ENCODE results near the gene QKI.
"Not testable (repeated sequence)": the region's sequence is repeated elsewhere in the genome, so short reads cannot be mapped to it uniquely, and the experiment has no call there.

QKI gene

DNA sequence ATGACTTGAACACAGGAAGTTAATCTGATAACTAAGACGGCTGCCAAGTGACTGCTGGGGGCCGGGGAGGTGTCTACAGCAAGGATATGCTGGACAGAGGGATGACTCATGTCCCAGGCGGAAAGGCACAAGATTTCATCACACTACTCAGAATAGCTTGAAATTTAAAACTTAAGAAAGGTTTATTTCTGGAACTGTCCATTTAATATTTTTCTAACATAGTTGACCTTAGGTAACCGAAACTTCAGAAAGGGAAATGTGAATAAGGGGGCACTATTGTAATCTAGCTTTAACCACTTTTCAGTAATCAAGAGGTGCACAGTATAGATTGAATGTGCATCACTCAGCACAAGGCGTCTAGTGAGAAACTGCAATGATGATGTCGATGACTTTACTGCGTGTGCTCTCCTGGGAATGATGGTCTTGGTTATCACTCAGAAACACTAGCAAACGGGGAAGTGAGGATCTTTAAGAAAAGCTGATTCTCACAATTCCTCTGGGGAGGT is 171.5 kb downstream of the QKI start:
- no peak for DNase-seq

DNA sequence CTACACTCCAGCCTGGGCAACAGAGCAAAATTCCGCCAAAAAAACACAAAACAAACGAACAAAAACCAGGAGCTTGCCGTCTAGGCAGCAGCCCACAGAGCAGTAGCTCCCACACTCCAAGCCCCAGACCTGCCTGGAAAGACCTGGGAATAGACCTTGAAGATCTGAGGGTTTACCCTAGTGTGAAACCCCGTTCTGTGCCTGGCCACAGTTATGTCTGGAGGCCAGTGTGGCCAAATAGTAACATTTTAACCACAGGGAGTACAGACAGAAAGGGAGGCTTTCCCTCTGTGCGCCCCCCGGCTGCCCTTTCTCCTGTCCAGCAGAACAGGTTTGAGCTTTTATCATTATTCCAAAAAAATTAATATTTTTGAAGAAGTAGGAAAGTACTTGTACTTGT is 172.4 kb downstream of the QKI start:
- no peak for DNase-seq

DNA sequence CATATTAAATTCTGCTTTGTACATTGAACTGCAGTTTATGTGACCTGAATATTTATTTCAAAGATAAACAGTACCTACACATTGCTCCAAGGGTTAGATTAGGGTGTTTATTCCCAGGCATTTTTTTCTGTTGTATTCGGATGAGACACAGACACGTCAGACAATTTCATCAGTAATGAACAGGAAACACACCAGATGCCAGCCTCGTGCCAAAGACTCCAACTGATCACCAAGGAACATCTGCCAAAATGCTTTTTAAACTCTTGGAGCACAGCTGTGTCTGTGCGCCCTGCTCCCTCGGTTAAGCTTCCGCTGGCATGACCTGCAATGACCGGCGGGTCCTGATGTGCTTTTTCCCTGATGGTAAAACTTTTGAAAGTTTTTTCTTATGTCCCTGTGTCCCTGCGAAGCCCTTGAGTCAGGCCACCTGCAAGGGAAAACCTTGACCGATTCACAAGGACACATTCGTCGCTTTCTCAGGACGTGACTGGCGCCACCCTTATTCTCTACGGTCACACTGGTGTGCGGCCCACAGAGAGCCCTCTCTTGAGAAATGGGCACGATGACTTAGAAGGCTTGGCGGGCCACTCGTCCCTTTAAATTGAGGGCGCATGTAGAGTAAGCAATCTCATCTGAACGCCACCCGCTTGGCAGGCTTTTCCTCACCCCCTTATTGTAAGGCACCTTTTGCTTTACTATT is 173.9 kb downstream of the QKI start:
- DNase-seq, result no peak

DNA sequence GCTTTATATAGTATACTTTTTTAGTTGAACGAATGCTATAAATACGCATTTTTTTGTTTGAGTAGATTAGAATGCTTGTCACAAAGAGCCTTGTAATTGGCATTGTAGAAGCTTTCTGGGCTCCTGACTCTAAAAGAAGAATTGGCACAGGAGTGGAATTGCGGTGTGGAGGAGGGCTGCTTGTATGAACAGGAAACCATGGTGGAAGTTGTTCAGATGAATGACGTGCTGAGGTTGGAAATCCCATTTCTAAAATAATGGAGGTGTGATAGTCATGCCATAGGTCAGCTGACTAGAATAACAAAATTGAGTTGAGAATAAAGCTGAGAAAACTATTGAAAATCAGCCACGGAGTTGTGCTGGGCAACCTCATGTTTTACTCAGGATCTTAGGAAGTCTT is 174.9 kb downstream of the QKI start:
- DNase-seq, result no peak

DNA sequence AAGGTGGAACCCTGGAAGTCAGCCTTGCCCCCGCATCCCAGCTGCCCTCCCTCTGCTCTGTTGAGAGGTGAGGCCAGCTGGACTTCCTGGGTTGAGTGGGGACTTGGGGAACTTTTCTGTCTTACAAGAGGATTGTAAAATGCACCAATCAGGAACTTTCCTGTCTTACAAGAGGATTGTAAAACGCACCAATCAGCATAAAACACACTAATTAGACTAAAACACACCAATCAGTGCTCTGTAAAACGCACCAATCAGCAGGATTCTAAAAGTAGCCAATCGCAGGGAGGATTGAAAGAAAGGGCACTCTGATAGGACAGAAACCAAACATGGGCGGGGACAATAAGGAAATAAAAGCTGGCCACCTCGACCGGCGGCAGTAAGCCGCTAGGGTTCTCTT is 175.6 kb downstream of the QKI start:
- DNase-seq, result not testable (repeated sequence)

DNA sequence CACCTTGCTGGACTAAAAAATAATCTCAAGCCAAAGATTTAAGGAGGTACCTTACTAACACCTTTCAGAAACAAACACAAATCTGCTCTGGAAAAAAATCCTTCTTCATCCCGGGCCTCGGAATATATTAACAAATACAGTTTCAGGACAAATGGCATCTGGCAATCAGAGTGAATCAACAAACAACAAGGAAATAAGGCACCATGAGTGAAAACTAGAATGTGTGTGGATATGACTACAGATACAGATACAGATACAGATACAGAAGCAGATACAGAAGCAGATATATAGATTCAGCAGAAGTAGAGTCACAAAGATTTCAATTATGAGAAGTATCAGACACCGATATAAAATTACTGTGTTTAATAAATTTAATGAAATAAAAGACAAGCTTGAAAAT is 178.4 kb downstream of the QKI start:
- no peak for DNase-seq

DNA sequence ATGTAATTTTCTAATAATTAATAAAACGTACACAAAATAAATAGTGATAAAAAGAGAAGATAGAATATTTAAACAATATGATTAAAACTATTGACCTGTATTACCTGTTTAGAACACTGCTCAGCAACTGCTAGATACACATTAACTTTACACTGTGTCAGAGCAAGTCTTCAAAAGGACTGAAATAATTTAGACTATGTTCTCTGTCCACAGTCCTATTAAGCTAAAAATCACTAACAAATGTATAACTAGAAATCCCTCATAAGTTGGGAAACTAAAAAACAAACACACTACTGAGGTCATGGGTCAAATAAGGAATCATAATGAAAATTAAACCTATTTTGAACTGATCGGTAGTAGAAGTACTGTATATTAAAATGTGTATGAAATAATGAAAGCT is 181.7 kb downstream of the QKI start:
- DNase-seq, result no peak

DNA sequence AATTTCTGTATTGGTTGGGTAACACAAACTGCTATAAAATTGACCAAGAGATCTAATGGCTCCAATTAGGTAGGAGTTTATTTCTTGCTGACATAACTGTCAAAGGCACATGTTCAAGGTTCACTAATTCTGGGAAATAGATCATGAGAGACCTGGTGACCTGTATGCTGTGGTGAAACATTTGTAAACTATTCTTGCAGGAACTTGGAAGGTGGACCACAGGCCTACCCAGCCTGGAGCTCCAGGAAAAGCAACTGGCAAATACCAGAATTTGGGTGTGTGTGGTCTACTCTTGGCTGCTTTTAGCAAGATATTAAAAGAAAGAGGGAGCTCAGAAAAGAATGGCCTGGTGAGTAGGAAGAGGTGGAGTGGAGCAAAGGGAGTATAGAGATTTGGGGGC is 184.6 kb downstream of the QKI start:
- DNase-seq, result no peak

DNA sequence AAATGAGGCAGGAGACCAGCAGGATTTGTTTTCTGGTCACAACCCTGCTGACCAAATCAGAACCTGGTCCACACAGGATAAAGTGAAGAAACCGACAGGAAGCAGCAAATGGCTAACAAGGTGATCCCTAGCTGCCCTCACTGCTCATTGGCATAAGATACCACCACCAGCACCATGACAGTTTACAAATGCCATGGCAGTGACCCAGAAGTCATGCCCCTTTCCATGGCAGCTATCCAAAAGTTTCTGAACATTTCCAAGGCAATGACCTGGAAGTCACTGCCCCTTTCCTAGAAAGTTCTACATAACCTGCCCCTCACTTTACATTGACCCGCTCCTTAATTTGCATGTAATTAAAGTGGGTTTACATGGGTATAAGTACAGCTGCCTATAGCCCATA is 185.2 kb downstream of the QKI start:
- no peak for DNase-seq

DNA sequence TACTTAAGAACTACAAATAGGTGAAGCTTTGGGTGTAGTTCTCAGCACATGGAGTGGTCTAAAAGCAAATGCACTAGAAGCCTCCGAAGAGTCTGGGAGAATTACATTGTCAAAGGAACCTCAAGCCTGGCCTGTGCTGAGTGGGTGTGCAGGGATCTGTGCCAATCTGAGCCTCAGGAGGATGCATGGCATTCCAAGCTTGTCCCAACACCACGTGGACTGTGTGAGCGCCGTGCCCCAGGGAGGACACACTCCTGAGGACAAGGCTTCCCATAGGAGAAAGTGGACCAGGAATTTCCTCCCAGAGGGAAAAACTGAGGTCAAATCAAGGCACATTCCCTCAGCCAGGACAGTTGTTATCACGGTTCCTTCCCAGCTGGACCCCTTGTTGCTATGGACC is 185.8 kb downstream of the QKI start:
- DNase-seq, result no peak

DNA sequence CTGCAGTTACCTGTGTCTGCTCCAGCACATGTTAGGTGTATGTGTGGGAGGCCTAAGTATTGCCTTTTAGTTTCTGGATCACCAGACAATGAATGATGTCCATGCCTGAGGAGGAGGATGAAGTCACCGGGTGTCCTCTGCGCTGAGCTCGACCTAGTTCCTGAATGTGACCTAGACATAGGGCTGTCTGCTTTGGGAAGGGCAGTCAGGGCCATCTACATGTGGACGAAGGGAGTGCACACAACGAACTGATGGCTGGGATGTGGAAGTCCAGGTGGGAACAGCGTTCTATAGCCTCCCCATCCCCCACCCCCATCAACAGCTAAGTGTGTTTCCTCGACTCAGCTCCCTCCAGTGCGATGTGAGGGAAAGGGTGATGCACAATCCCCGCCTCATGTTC is 186.3 kb downstream of the QKI start:
- DNase-seq, result no peak

DNA sequence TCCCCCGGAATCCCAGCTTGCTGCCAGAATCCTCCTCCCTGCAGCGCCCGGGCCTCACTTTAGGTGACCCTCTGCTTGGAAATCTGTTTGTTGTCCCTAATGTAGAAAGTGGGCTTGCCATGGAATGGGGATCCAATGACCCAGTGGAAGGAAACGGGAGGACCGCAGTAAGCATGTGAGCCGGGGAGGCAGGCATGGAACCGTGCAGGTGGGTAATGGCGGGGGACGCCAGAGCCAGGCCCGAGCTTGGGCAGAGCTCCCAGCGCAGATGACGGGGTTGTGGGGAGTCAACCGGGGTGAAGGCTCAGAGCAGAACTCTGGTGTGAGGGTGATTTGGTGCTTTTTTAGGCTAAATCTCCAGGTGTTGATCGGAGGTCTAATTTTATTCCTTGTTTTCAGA is 188.3 kb downstream of the QKI start:
- DNase-seq, result no peak

DNA sequence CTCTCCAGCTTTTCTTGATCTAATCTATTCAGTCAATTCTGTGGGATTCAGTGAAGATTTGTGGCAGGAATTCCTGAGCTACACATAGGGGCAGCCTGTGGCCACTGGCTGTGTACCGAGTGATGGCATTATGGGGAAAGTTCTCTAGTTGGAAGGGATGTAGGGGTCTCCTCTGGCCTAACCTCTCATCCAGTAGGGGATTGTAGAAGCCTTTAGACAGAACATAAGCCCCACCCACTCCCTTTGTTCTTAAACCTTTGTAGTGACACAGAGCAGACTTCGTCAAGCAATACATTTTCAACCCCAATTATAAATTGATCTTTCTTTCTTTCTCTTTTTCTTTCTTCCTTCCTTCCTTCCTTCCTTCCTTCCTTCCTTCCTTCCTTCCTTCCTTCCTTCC is 188.9 kb downstream of the QKI start:
- DNase-seq, result no peak

DNA sequence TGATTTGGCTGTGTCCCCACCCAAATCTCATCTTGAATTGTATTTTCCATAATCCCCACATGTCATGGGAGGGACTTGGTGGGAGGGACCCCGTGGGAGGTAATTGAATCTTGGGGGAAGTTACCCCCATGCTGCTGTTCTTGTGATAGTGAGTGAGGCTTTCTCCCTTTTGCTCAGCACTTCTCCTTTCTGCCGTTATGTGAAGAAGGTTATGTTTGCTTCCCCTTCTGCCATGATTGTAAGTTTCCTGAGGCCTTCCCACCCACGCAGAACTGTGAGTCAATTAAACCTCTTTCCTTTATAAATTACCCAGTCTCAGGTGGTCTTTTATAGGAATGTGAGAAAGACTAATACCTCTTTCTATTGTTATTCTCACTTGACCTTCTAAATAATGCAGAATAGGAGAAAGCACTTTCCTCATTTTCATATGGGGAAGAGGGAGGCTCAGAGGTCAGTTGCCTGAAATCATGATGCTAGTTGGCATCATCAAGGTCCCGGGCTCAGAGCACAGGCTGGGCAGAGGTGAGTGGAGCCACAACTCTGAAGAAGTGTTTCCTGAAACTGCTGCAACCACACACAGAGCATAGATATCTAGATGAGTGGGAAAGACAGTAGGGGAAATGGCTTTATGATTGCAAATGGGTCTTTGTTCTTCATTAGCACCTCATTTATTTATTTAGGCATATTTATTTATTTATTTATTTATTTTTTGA is 191.0 kb downstream of the QKI start:
- DNase-seq, result no peak

DNA sequence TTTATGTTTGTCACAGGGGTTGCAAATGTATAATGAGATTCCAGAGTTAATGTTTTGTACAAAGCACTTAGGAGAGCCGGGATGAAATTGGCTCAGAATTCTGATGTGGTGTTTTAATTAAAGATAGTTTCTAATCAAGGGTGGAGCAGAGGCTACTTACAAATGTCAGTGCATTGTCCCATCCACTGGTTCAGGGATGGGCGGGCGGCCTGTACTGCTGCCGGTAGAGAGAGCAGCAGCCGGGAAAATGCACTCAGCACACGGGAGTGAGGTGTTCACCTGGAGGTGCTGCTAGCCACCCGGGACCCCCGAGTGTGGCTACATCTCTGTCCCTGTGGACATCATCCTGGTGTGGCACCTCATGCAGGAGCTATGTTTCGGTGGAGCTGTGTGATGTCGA is 193.3 kb downstream of the QKI start:
- no peak for DNase-seq

DNA sequence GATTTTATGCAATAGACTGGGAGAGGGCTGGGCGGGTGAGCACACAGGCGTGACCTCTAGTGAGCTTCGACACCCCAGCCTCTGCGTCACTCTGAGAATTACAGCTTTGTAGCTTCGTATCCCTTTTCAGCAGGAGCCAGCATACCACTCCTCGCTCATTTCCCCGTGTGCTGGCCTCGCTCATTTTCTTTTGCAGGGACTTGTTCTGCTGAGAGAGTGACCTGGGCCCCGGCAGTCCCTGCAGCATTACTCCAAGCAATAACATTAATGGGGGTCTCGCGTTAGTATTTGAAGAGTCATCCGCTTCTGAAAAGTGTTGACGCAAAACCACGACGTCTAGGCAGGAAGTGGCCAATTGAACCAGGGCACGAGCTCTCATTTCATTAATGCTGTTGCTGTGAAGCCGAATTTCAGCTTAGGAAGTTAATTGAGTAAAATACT is 193.7 kb downstream of the QKI start:
- no peak for DNase-seq

DNA sequence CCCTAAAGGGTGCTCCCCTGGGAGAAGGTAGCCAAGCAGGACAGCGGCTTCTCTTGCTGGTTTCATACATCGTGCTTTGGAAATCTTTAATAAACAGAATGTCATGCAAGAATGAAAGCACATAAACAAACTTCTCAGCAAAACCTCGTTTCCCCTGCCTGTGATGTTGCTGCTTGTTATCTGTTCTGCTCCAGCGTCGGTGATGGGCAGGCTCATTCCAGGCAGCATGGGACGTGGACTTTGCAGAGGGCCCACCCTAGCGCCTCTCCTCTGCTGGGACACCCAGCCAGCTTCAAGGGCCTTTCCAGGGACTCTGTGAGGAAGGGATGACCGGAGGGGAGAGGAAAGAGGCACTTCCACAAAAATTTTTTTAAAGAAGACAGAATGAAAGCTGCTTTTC is 197.7 kb downstream of the QKI start:
- DNase-seq, result no peak

DNA sequence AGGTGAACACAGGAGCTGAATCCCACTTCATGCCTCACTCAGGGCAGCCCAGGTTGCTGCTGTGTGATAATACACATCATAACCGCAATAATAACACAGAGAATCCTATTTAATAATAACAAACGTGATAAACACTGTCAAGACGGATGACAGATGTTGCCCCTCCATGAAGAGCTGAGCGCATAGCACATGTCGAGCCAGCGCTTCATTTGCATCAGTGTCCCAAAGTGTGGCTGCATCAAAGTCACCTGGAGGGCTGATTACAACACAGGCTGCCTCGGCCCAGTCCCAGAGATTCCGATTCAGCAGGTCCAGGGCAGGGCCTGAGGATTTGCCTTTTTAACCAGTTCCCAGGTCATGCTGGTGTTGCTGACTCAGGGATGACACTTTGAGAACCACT is 198.5 kb downstream of the QKI start:
- no peak for DNase-seq

DNA sequence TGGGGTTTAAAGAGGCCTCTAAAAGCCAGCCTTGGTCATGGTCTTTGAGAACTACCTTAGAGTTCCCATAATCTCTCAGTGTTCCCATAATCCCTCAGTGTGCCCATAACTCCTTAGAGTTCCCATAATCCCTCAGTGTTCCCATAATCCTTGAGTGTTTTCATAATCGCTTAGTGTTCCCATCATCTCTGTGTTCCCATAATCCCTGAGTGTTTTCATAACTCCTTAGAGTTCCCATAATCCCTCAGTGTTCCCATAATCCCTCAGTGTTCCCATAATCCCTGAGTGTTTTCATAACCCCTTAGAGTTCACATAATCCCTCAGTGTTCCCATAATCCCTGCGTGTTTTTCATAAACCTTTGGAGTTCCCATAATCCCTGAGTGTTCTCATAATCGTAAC is 199.2 kb downstream of the QKI start:
- no peak for DNase-seq

DNA sequence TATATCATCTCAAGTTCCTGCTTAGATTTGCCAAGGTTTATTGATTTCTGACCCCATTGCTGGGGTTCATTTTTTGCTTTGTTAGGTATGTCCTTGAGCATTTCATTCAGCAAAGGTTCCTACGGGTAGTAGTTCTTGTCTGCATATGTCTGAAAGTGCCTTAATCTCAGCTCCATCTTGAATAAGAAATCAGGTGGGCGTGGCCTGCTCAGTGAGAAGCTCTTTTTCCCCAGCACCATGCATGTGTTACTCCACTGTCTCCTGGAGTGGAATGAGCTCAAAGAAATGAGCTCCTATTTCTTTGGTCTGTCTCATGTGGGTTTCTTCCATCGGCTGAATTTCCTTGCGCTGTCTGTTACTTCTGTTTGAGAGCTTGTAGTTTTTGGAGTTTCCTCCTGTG is 201.9 kb downstream of the QKI start:
- DNase-seq, result no peak

DNA sequence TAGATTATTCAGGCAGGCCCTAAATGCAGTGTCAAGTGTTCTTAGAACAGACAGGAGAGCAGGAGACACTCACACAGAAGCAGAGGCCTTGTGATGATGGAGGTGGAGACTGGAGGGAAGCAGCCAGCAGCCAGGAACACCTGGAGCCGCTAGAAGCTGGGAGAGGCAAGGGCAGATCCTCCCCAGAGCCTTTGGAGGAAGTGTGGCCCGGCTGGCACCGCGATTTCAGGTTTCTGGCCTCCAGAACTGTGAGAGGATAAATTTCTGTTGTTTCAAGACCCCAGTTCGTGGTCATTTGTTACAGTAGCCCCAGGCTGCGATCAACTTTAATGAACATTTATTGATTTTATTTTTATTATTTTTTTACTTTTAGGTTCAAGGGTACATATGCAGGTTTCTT is 203.0 kb downstream of the QKI start:
- no peak for DNase-seq

DNA sequence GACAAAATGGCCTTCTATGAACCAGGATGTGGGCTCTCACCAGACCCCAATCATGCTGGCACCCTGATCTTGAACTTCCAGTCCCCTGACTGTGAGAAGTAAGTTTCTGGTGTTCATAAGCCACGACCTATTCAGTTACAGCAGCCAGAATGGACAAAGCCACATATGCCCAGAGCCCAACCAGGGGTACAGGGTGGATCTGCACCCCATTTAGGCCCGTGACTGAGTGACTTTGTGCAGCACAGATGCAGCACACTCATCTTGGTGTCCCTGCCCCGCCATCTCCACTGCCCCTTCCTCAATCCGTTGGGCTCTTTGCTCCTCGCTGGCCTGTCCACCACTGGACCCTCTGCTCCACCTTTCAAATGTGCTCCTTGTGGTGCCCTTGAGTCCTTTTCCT is 205.6 kb downstream of the QKI start:
- DNase-seq, result no peak

DNA sequence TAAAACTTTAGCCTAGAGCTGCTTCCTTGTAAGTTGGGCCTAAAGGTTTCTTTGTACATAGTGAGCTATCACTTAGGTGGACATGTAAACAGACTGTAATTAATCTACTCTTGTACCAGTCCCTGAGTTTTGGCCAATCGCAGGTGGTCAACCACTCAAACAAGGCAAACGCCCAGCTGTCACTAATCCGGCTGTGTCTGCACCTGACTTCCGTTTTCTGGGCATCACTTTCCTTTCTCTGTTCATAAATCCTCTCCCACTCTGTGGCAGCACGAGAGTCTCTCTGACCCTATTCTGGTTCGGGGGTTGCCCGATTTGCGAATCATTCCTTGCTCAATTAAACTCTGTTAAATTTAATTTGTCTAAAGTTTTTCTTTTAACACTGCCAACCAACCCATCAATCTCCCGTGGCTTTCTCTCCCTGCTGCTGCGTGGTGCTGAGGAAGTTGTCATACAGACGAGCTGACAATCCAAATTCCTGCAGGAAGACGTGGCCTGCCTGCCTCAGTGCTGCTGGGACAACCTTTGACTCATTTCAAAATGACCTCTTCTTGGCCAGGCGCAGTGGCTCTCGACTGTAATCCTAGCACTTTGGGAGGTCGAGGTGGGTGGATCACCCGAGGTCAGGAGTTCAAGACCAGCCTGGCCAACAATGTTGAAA is 206.3 kb downstream of the QKI start:
- no peak for DNase-seq

DNA sequence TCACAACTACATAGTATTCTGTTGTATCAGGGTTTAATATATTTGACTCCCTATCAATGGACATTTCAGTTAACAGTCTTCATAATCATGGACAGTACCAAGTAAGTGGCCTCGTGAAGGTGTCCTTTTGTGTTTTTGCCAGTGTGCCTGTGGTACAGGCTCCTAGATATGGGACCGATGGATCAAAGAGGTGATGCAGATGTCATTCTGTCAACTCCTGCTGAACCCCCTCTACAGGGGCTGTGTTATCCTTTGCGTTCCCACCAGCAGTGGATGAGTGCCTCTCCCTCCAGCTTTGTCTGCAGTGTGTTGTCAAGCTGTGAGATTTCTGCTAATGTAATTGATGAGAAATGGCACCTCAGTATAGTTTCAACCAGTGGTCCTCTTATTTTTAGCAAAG is 210.7 kb downstream of the QKI start:
- no peak for DNase-seq
